Measurements from ENCODE around the gene THSD4.

- TF ChIP-seq, protein P1, sequence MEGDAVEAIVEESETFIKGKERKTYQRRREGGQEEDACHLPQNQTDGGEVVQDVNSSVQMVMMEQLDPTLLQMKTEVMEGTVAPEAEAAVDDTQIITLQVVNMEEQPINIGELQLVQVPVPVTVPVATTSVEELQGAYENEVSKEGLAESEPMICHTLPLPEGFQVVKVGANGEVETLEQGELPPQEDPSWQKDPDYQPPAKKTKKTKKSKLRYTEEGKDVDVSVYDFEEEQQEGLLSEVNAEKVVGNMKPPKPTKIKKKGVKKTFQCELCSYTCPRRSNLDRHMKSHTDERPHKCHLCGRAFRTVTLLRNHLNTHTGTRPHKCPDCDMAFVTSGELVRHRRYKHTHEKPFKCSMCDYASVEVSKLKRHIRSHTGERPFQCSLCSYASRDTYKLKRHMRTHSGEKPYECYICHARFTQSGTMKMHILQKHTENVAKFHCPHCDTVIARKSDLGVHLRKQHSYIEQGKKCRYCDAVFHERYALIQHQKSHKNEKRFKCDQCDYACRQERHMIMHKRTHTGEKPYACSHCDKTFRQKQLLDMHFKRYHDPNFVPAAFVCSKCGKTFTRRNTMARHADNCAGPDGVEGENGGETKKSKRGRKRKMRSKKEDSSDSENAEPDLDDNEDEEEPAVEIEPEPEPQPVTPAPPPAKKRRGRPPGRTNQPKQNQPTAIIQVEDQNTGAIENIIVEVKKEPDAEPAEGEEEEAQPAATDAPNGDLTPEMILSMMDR (IDR thresholded peaks at IDR 0.05), result no peak
- TF ChIP-seq POLR2A (IDR thresholded peaks at IDR 0.05) (no peak), POLR2AphosphoS5 (IDR thresholded peaks at IDR 0.05) (no peak)
Measured at GRCh38 chr15:71706461-71707229, 591.4 kb downstream of the THSD4 start.

Data from suprapubic skin (tissue), 4 donors.